HG03558 (cell line): ENCODE results near the gene ATF4.

ENCODE experiments used
- ATAC-seq: cut with Tn5 transposase; IDR thresholded peaks from one replicate; pipeline ENCODE4 v1.9.1; 2021; ENCODE audit warnings: moderate number of reproducible peaks; ENCODE audit not compliant: unreplicated experiment; ENCODE audit errors: extremely low read depth

The ATF4 gene

DNA sequence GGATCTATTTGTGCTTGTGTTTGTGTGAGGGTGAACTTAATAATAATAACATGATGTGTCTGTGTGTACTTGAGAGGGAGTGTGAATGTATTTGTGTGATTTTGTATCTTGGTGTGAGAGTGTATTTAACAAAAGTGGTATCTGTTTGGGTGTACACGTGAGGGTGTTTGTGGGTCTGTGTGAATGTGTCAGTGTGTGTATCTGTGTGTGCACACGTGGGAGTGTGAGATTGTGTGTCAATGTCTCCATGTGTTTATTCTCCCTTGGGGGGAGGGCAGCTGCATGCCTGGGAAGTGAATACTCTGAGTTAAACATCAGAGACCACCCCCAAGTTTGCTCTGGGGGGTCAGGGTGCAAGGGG is 27.2 kb downstream of the ATF4 start:
- ATAC-seq, result no peak

- no peak for ATAC-seq
Observed at GRCh38 chr22:39553429-39553828, 33.1 kb downstream of the ATF4 start.

DNA sequence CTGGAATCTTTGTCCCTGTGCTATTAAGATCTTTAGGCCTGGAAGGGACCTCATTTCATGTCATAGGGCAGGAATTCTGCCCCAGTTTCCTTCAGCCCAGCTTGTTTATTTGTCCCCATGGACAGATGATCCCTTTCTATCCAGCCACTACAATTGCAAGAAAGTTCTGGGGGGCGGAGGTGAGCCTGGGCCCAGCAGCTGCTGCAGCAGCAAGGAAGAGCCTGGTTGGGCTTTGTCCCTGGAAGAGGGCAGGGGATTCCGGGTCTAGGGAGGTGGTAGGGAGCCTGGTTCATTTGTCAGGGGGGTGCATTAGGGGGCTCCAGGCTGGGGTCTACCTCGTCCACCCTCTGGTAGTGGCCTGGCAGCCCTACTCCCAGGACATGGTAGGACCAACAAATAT is 33.8 kb downstream of the ATF4 start:
- no peak for ATAC-seq

- ATAC-seq, result no peak
Observed at GRCh38 chr22:39556970-39557841, 36.8 kb downstream of the ATF4 start.

- no peak for ATAC-seq
Observed at GRCh38 chr22:39558254-39558727, 37.9 kb downstream of the ATF4 start.

DNA sequence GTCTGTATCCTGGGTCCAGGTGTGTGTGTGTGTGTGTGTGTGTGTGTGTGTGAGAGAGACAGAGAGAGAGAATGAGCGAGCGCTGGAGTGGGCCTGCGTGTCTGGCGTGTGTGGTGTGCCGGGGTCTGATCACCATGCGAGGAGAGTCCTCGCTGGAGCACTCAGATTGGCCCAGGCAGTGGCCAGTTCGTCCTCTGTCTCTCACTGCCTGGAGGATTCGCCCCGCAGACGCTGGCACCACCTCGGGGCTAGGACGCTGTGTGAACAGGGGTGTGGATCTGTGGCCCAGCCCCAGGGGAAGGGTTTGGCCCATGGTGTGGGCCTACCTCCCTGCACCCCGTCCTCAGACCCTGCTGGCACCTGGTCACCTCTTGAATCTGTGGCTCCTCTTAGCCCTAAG is 38.6 kb downstream of the ATF4 start:
- no peak for ATAC-seq

DNA sequence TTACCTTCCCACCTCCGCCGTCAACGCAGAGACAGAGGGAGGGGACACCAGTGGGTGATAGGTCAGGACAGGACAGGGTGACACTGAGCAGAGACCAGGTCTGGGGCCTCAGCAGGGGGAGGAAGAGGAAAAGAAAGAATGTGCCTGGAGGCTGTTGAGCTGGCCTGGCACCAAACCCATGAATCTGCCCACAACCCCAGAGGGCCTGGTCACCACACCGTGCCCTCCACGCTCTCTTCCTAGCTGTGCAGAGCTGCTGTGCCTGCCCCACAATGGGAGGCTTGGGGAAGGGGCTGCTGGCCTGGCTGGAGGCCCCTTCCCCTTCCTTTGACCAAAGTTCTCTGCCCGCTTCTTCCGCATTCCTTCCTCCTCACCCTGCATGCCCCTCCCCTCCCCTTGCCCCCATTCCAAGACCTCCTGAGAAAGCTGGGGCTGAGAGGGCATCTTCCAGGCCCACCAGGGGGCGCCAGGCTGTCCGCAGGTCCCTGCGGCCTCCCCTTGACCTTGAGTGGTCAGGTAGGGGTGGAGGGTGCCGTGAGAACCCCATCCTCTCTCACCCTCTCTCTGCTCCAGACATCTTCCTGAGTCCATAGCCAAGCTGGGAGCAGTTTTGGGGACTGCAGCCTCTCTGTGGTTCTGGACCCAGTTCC is 39.2 kb downstream of the ATF4 start:
- ATAC-seq, result no peak

DNA sequence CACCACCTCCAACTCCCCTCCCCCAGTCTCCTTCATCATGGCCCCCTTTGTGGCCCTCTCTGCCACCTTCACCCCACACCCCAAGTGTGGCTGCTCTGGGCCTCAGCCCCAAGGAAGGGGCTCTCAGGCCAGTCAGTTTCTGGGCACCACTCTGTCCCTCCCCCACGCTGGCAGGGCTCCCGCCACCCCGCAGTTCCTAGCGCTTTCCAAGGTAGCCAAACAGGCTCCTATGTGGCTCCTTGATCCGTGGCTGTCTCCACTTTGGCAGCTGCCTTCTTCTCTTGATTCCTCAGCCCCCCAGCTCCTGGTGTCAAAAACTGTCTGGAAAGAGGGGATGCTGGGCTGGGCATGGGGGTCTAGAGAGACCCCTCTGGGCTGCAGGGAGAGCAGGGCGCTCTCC is 39.8 kb downstream of the ATF4 start:
- ATAC-seq, result no peak

DNA sequence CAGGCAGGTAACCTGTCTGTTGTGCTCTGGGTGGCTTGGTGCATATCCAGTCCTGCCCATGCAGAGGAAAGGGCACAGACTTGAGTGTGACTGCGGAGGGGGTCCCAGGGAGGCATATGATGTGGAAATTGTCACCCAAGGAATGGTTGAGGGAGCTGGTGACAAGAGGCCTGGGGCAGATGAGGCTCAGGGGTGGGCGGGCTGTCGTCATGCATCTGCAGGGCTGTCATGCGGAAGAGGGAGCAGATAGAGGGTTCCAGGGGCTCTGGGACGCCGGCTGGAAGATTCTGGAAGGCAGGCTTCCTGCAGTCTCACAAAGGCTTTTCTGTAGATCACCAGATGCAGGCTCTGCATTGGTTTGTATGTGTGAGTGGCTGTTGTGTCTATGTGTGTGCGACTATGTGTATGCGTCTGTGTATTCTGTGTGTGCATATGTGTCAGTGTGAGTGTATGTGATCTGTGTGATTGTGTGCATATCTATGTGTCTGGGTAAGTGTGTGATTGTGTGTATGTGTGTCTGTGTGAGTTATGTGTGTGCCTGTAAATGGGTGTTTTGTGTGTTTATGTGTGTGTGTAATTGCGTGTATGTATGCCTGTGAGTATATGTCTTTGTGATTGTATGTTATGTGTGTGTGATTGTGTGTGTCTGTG is 42.6 kb downstream of the ATF4 start:
- no peak for ATAC-seq

DNA sequence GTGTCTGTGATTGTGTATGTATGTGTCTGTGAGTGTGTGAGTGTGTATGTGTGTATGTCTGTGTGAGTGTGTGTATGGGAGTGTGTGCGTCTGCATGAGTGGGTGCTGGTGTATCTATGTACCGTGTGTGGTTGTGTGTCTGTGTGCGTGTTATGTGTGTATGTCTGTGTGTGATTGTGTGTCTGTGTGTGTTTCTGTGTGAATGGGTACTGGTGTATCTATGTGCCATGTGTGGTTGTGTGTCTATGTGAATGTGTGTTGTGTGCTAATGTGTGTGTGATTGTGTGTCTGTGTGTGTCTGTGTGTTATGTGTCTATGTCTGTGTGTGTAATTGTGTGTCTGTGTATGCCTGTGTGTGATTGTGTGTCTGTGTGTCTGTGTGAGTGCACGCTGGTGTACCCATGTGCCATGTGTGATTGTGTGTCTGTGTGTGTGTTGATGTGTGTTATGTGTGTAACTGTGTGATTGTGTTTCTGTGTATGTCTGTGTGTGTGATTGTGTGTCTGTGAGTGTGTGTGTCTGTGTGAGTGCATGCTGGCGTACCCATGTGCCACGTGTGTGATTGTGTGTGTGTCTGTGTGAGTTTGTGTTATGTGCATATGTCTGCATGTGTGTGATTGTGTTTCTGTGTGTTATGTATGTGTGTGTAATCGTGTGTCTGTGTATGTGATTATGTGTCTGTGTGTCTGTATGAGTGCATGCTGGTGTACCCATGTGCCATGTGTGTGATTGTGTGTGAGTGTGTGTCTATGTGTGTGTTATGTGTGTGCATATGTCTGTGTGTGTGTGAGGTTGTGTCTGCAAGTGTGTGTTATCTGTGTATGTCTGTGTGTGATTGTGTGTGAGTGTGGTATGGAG is 43.4 kb downstream of the ATF4 start:
- ATAC-seq, result no peak

DNA sequence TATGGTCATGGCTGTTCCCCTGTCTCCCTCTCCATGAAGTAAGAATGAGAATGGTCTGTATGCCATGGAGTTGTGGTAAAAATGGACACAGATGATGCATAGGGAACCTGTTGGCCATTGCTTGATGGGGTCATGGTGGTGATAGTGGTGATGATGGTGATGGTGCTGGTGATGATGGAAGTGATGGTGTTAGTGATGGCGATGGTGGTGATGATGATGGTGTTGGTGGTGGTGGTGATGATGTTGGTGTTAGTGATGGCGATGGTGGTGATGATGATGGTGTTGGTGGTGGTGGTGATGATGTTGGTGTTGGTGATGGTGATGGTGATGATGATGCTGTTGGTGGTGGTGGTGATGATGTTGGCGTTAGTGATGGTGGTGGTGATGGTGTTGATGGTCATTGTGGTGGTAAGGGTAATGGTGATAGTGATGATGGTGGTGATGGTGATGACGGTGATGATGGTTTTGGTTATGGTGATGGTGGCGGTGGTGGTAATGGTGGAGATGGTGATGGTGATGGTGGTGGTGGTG is 45.1 kb downstream of the ATF4 start:
- ATAC-seq, result no peak

DNA sequence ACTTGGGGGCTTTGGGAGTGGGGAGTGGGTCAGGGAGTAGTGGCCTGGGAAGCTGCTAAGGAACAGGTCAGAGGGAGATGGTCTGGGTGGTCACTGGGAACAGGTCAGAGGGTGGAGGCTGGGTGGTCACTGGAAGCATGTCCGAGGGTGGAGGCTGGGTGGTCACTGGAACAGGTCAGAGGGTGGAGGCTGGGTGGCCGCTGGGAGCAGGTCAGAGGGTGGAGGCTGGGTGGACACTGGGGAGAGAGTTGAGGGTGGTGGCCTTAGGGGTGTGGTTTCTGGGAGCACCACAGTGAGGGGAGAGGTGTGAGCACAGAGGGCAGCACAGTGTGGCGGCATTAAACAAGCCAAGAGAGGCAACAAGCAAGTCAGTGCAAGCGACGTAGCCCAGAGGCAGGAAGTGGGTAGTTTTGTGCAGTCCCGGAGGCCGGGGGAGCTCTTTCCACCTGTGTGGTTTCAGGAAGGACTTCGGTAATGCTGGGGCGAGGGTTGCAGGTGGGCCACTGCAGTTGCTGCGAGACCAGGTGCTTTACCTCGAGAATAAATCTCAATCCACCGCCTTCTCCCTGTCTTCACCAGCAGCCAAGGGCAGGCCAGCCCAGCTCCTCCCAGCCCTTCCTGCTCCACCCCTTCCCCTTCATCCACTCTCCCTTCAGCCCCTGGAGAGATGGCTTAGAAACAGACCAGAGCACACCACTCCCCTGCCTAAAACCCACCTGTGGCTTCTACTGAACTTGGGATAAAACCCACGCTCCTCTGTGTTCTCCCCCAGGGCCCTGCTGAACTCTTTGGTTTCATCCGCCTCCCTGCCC is 47.0 kb downstream of the ATF4 start:
- no peak for ATAC-seq

DNA sequence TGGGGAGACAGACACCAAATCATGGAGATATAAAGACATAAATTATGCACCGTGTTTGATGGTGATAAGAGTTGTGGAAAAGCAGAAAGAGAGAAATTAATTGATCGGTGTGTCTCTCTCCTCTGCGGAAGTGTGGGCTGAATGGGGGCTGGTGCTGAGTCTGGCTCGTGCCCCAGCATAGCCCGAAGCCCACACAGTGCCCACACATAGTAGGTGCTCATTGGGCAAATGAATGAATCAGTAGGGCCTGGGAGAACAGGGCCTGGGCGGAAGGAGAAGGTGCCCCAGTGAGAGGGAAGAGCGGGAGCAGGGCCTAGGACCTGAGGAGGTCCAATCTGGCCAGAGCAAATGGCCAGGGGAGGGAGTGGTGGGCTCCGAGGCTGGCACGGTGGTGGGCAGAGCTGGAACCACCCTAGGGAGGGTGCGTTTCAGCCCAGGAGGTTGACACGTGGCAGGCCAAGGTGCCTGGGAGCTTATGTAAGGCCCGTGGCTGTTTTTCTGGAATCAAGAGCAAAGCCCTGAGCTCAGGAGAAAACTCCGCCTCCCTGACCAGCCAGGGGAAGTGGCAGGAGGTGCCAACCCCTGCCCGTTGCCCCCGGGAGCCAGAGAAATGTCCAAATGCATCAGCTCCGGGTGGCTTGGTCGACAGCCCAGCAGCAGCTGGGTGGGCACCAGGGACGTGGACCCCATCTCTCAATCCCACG is 48.1 kb downstream of the ATF4 start:
- ATAC-seq, result no peak

- no peak for ATAC-seq
Observed at GRCh38 chr22:39569066-39569465, 48.7 kb downstream of the ATF4 start.

DNA sequence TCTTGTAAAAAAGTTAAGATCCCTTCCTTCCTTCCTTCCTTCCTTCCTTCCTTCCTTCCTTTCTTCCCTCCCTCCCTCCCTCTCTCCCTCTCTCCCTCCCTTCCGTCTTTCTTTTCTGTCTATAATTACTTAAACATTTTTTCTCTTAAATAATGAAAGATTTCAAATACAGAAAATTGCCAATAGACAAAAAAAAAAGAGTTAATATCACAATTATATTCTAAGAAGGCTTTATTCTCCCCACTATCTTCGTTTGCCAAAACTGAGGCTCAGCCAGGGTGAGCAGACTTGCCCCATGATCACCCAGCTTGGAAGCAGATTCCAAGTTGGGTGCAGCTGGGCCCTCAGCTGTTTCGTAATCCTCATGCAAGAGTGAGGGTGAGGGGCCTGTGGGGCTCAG is 49.9 kb downstream of the ATF4 start:
- no peak for ATAC-seq

DNA sequence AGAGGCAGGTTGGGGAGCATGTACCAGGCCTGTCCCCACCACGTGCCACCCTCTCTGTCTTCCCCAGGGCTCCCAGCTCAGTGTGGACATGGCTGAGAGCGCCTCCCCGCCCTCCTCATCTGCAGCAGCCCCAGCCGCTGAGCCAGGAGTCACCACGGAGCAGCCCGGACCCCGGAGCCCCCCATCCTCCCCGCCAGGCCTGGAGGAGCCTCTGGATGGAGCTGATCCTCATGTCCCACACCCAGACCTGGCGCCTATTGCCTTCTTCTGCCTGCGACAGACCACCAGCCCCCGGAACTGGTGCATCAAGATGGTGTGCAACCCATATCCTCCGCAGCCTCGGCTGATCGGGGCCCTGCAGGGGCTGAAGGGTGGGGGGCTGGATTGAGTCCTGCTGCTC is 50.3 kb downstream of the ATF4 start, which contains the start of gene CACNA1I:
Gene CACNA1I (plus strand): TSS at position 89 of the 400 bp plus-strand sequence. CDS start 0 bp downstream, at position 89.
- ATAC-seq, result no peak

GRCh38 chr22:39571538-39571937 is 51.2 kb downstream of the ATF4 start:
- ATAC-seq, result no peak
